Measurements from ENCODE around the gene LRRN4.

The LRRN4 gene

DNA sequence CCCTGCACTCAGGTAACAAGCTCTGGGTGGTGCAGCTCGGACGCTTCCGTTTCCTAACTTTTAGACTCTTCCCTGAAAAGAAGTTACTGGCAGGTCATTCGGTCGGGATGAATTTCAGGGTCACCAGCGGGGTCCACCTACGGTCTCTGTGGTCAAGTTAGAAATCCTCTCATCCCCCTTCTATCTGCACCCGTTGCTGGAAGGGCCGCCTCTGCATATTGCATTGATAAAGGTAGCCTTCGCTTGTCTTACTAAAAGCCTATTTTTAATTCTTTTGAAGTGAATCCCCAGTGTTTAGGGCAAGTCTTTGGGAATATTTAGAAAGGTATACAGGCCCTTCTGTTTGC is 47.3 kb downstream of the LRRN4 start:
- Histone ChIP-seq H3K36me3 (replicated peaks; ENCODE audit: low read depth, low read length) (peaks cover 17% of the 10 kb centered on the region), H3K4me3 (ENCODE audit: low read length) (peak overlapping the region; percentile 78), H2AFZ (ENCODE audit: low read depth, low read length) (no peak overlapping the region), H3K9ac (ENCODE audit: low read length) (peak overlapping the region; percentile 78), H3K27me3 (ENCODE audit: low read depth, low read length) (no peaks in the 10 kb centered on the region), H3K4me1 (ENCODE audit: low read length) (peaks cover 29% of the 10 kb centered on the region), H3K79me2 (ENCODE audit: low read length) (peaks cover 45% of the 10 kb centered on the region), H4K20me1 (ENCODE audit: insufficient read depth, low read length) (peaks cover 19% of the 10 kb centered on the region), H3K27ac (ENCODE audit: low read length) (0 out of 2 replicates have a peak overlapping the region, but pooled peaks have one; percentile 33), H3K4me2 (ENCODE audit: low read length) (peak overlapping the region; percentile 89), H3K9me3 (ENCODE audit: insufficient read depth, low read length) (no peaks in the 10 kb centered on the region)
- TF ChIP-seq, protein P1, sequence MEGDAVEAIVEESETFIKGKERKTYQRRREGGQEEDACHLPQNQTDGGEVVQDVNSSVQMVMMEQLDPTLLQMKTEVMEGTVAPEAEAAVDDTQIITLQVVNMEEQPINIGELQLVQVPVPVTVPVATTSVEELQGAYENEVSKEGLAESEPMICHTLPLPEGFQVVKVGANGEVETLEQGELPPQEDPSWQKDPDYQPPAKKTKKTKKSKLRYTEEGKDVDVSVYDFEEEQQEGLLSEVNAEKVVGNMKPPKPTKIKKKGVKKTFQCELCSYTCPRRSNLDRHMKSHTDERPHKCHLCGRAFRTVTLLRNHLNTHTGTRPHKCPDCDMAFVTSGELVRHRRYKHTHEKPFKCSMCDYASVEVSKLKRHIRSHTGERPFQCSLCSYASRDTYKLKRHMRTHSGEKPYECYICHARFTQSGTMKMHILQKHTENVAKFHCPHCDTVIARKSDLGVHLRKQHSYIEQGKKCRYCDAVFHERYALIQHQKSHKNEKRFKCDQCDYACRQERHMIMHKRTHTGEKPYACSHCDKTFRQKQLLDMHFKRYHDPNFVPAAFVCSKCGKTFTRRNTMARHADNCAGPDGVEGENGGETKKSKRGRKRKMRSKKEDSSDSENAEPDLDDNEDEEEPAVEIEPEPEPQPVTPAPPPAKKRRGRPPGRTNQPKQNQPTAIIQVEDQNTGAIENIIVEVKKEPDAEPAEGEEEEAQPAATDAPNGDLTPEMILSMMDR (IDR thresholded peaks at IDR 0.05; ENCODE audit: low read depth, low read length), result no peak
- TF ChIP-seq EZH2phosphoT487 (IDR thresholded peaks at IDR 0.05; ENCODE audit: low read depth), result no peak

DNA sequence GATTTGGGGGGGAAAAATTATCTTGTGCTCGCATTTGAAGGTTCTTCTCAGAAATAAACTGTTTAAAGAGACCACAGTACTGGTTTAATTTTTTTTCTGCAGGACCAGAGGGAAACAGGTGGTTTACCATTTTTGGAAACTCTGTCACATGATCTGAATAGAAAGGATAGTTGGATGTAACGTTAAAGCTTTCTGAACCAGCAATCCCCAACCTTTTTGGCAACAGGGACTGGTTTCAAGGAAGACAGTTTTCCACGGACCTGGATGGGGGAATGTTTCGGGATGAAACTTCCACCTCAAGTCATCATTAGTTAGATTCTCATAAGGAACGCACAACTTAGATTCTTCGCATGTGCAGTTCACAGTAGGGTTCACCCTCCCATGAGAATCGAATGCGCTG is 53.0 kb downstream of the LRRN4 start:
- H3K27ac ChIP-seq (ENCODE audit: low read length), result no peak overlapping the region
- TF ChIP-seq, protein P1 (IDR thresholded peaks at IDR 0.05; ENCODE audit: low read depth, low read length), result no peak
- no peak for TF ChIP-seq EZH2phosphoT487 (IDR thresholded peaks at IDR 0.05; ENCODE audit: low read depth)
- H3K9me3 ChIP-seq (ENCODE audit: insufficient read depth, low read length), result no peaks in the 10 kb centered on the region
- no peak overlapping the region for H3K9ac ChIP-seq (ENCODE audit: low read length)
- H3K36me3 ChIP-seq (replicated peaks; ENCODE audit: low read depth, low read length), result peaks cover 32% of the 10 kb centered on the region
- no peaks in the 10 kb centered on the region for H3K27me3 ChIP-seq (ENCODE audit: low read depth, low read length)
- H3K4me1 ChIP-seq (ENCODE audit: low read length), result peaks cover 5% of the 10 kb centered on the region; the same call in 1 of the 2 replicates
- no peak overlapping the region for H3K4me3 ChIP-seq (ENCODE audit: low read length)
- peaks cover under 1% of the 10 kb centered on the region; the same call in 1 of the 2 replicates for H3K79me2 ChIP-seq (ENCODE audit: low read length)
- no peaks in the 10 kb centered on the region for H4K20me1 ChIP-seq (ENCODE audit: insufficient read depth, low read length)
- H3K4me2 ChIP-seq (ENCODE audit: low read length), result no peak overlapping the region
- H2AFZ ChIP-seq (ENCODE audit: low read depth, low read length), result no peak overlapping the region

DNA sequence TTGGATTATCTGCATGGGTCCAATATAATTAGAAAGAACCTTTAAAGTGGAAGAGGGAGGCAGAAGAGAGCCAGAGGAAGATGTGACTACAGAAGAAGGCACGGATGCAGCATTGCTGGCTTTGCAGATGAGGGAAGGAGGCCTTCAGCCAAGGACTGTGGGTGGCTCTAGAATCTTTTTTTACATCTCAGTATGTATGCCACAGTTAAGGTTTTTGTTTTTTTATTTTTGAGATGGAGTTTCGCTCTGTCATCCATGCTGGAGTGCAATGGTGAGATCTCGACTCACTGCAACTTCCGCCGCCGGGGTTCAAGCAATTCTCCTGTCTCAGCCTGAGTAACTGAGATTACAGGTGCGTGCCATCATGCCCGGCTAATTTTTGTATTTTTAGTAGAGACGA is 54.1 kb downstream of the LRRN4 start:
- Histone ChIP-seq H4K20me1 (ENCODE audit: insufficient read depth, low read length) (no peaks in the 10 kb centered on the region), H3K4me1 (ENCODE audit: low read length) (peaks cover 2% of the 10 kb centered on the region; the same call in 1 of the 2 replicates), H3K9ac (ENCODE audit: low read length) (no peak overlapping the region), H3K27me3 (ENCODE audit: low read depth, low read length) (no peaks in the 10 kb centered on the region), H3K79me2 (ENCODE audit: low read length) (no peaks in the 10 kb centered on the region), H2AFZ (ENCODE audit: low read depth, low read length) (no peak overlapping the region), H3K36me3 (replicated peaks; ENCODE audit: low read depth, low read length) (peaks cover 41% of the 10 kb centered on the region), H3K4me3 (ENCODE audit: low read length) (no peak overlapping the region), H3K4me2 (ENCODE audit: low read length) (no peak overlapping the region), H3K9me3 (ENCODE audit: insufficient read depth, low read length) (no peaks in the 10 kb centered on the region), H3K27ac (ENCODE audit: low read length) (no peak overlapping the region)
- TF ChIP-seq, protein P1 (IDR thresholded peaks at IDR 0.05; ENCODE audit: low read depth, low read length), result no peak
- TF ChIP-seq EZH2phosphoT487 (IDR thresholded peaks at IDR 0.05; ENCODE audit: low read depth), result no peak

DNA sequence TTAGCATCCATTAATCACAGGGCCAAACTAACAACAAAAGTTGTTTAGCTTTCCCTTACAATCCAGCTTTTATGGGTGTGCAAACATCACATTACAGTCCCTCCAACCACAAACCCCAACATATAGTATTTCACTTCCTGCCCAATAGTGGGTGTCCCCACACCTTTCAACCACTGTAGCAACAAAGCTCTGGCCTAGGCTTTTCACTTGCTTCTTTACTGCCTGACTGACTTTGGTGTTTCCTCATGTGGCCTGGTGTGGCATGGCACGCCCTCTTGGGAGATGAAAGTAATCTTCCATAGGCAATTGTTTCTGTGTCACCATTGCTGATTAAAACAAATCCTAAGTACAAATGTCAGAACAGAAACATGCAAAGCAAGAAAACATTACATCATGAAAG is 57.1 kb downstream of the LRRN4 start:
- Histone ChIP-seq H3K27me3 (ENCODE audit: low read depth, low read length) (no peaks in the 10 kb centered on the region), H3K27ac (ENCODE audit: low read length) (no peak overlapping the region), H3K9ac (ENCODE audit: low read length) (no peak overlapping the region), H3K4me3 (ENCODE audit: low read length) (no peak overlapping the region), H3K4me2 (ENCODE audit: low read length) (no peak overlapping the region), H3K36me3 (replicated peaks; ENCODE audit: low read depth, low read length) (peaks cover 52% of the 10 kb centered on the region), H3K9me3 (ENCODE audit: insufficient read depth, low read length) (no peaks in the 10 kb centered on the region), H2AFZ (ENCODE audit: low read depth, low read length) (no peak overlapping the region), H3K4me1 (ENCODE audit: low read length) (no peaks in the 10 kb centered on the region), H3K79me2 (ENCODE audit: low read length) (no peaks in the 10 kb centered on the region), H4K20me1 (ENCODE audit: insufficient read depth, low read length) (no peaks in the 10 kb centered on the region)
- TF ChIP-seq, protein P1 (IDR thresholded peaks at IDR 0.05; ENCODE audit: low read depth, low read length), result no peak
- TF ChIP-seq EZH2phosphoT487 (IDR thresholded peaks at IDR 0.05; ENCODE audit: low read depth), result no peak
